Measurements from ENCODE around the gene SRC.
"Not testable (repeated sequence)": the region's sequence is repeated elsewhere in the genome, so short reads cannot be mapped to it uniquely, and the experiment has no call there.

SRC gene

DNA sequence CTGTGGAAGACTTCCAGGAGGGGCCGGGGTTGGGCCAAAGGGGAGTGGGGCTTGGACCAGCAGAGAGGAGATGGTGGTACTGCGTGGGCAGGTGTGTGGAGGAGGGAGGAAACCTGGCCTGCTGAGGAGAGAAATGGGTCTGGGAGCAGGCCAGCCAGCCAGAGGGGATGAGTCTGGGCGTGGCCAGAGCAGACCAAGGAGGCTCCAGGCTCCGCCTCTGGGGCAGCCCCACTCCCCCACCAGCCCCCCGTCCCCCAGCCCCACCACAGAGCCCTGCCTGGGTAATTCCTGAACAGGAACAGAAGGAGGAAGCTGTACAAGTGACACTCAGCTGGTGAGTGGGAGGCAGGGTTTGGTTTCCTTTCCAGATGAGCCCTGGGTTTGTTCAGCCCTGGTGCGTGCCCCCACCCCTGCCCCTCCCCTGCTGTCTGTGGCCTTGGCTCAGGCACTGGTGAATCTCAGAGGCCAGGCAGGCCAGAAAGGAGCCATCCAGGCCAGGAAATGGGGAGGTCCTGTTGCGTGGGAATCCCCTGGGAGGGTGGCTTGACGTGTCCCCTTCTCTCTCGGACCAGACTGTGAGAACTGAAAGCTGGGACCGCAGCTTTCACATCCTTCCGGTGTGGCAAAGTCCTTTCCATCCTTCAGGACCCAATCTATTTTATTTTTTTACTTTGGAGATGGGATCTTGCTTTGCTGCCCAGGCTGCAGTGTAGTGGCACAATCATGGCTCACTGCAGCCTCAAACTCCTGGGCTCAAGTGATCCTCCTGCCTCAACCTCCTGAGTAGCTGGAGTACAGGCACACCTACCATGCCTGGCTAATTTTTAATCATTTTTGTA is 9.4 kb upstream of the SRC start:
- DNase-seq (ENCODE audit: low read depth in 2 of 2), result peak; percentile 32 to 57

DNA sequence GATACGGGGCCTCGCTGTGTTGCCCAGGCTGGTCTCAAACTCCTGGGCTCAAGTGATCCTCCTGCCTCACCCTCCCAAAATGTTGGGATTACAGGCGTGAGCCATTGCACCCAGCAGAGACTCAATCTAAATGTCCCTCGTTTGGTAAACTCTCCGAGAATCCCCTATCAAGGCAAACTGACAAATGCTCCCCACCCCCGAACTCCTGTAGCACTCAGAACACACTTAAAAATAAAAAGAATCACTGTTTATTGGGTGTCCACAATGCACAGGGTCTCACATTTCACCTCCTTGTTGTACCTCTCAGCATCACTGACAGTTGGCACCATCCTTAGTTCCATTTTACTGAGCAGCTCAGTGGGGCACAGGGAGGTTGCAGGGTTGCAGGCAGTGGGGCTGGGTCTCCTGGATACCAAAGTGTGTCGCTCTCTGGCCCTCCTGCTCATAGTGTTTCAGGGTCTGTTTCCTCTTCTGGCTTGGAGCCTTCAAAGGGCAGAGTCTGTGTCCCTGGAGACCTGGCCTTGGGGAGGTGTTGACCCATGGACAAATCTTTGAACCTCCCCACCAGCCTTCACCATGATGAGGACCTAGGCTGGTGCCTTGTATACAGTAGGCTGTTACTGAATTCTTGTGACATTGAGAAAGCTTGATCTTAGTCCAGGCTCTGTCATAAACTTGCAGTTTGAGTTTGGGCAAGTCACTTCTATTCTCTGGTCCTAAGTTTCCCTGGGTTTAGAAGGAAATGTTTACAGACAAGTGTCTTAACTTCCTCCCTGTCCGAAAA is 8.5 kb upstream of the SRC start:
- DNase-seq (ENCODE audit: low read depth in 2 of 2), result no peak

DNA sequence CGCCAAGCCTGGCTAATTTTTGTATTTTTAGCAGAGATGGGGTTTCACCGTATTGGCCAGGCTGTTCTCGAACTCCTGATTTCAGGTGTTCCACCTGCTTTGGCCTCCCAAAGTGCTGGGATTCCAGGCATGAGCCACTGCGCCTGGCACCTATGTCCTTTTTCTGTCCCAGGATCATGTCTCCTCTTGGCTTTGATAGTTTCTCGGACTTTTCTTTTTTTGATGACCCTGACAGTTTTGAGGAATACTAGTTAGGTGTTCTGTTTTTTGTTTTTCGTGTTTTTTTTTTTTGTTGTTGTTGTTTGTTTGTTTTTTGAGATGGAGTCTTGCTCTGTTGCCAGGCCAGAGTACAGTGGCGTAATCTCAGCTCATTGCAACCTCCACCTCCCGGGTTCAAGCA is 7.6 kb upstream of the SRC start:
- DNase-seq (ENCODE audit: low read depth in 2 of 2), result not testable (repeated sequence)

DNA sequence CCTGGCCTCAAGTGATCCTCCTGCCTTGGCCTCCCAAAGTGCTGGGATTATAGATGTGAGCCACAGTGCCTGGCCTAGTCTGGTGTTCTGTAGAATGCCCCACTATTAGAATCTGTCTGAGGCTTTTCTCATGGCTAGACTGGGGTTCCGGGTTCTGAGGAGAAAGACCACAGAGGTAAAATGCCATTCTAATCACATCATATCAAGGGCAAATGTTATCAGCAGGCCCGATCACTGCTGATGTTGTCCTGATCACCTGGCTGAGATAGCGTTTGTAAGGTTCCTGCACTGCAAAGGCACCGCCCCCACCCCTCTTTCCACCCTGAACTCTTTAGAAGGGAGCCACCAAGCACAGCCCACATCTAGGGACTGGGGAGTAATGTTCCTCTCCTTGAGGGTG is 6.7 kb upstream of the SRC start:
- no peak for DNase-seq (ENCODE audit: low read depth in 2 of 2)

DNA sequence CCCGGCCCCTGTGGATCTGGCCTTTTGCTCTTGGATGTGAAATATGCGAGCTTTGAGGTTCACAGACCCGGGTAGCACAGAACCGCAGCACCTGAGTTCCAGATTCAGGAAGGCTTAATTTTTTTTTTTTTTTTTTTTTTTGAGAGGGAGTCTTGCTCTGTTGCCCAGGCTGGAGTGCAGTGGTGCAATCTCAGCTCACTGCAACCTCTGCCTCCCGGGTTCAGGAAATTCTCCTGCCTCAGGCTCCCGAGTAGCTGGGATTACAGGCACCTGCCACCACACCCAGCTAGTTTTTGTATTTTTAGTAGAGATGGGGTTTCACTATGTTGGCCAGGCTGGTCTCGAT is 6.2 kb upstream of the SRC start:
- not testable (repeated sequence) for DNase-seq (ENCODE audit: low read depth in 2 of 2)

DNA sequence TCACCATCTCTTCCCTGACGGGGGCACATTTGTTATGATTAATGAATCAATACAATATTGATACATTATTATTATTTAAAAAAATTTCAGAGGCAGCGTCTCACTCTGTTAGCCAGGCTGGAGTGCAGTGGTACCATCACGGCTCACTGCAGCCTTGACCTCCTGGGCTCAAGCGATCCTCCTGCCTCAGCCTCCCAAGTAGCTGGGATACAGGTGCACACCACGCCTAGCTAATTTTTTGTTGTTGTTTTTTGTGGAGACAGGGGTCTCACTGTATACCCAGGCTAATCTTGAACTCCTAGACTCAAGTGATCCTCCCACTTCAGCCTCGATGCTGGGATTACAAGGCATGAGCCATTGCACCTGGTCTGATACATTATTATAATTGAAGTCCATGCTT is 4.9 kb upstream of the SRC start:
- no peak for DNase-seq (ENCODE audit: low read depth in 2 of 2)

DNA sequence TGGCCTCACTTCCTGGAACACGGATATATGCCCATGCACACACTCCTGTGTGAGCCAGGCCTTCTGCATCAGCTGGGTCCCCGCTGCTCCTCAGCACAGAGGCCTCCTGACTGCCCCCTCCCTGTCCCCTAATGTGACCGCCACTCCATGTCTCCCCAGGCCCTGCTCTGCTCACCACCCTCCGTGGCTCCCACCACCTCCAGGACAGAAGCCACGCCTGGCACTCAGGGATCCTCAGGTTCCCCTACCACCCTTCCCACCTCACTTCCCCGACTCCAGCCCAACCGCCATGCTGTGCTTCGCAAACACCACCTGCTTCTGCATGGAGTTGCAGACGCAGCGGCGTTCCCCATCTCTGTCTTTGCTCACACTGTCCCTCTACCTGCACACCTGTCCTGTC is 4.3 kb upstream of the SRC start:
- DNase-seq (ENCODE audit: low read depth in 2 of 2), result no peak

DNA sequence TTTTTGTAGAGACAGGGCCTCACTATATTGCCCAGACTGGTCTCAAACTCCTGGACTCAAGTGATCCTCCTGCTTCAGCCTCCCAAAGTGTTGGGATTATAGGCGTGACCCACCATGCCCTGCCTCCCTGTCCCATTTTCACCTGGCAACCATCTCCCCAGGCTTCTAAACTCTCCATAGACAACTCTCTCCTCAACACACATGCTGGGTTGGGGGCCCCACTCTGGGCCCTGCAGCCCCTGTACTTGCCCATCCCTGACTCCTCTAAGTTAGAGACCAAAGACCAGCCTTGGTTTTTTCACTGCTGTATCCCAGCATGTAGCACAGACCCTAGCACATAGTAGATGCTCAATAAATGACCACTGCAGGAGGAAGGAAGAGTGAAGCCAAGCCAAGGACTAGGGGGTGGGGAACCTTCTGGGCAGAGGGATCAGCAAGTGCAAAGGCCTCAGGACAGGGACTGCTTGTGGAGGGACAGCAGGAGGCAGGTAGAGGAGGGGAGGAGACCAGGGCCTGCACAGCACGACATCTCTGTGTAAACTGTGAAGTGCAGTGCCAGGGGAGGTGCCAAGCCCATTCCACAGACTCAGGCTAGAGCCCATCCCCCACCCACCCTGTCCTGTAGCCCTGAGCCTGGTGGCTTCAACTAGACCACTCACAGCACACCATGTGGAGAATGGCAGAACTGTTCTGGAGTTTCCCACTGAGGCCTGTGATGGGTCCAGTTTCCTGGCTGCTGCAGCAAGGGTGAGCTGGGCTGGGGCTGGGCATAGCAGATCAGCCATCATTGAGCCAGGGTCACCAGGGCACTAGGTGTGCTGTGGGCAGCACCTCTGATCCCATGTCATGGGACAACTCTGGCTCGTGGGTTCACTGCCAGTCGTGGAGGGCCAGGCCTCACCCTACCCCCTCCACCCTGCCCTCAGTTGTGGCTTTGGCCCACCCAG is 3.4 kb upstream of the SRC start:
- no peak for DNase-seq (ENCODE audit: low read depth in 2 of 2)

DNA sequence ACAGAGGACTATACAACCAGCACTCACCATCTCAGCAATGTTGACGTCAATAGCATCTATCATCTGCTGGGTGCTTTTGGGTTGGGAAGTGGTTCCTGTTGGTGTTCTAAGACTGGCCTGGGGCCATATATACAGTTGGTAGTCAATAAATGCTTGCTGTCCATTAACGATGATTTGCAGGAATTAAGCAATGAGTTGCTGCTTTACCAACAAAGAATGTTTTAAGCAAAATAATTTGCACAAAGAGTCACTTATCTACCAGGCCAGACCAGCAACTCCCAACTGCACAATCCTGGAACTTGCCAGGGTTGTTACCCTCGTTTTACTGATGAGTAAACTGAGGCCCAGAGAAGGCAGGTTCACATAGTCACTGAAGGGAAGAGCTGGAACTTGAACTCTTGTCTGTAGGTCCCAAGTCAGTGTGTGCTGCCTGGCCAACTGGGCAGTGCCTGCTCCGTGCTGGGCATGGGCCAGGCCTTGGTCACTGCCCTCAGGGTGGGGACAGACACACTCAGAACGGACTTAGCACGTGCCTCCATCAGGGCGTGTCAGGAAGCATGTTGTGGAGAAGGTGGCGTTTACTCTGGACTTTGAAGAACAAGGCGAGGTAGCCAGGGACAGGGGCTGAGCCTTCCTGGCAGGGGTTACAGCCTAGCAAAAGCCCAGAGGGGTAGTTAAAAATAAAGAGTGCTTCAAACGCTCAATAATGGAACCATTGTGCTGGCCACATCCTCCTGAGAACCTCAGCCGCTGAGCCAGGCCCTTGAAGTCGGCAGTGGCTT is 2.5 kb upstream of the SRC start:
- DNase-seq (ENCODE audit: low read depth in 2 of 2), result no peak

DNA sequence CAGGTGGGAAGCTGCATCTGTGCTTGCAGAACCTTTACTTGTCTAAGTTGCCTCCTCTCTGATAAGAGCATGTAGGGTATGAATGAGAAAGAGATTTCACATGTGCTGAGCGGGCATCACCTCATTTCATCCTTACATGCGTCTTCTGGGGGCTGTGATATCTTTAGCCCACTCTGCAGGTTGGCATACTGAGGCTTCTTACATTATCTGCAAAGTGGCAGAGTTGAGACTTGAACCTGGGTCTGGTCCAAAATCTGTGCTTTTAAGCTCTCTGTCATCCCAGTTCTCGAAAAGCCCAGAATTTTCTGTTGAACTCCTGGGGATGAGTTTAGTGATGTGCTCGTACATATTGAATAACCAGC is 2.0 kb upstream of the SRC start:
- DNase-seq (ENCODE audit: low read depth in 2 of 2), result no peak

DNA sequence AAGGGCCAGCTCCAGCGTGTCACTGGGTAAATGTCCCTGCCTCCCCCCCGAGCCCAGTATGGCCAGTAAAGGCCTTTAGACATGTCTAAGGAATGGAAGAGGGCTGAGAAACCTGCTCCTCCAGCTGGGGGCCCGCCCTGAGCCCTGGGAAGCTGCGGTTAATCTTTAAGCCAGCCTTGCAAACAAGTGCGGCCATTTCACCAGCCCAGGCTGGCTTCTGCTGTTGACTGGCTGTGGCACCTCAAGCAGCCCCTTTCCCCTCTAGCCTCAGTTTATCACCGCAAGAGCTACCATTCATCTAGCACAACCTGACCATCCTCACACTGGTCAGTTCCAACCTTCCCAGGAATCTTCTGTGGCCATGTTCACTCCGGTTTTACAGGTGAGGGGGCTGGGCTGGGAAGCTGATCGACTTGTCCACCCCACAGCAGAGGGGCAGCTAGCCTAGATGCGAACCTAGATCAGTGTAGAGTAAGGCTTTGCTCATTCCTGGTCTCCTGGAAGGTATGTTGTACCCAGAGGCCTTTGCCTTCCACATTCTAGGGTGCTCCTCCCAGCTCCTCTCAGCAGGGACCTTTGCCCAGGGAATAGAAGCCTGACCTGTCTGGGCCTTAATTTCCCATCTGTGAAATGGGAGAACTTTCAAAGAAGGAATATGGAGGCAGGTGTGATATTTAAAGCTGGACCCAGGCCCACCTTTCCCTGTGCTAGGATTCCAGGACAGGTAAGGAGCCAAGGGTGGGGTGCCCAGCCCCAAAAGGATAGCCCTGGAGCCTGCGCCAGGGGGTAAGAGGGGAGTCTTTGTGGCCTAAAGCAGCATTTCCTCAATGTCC is 1.2 kb upstream of the SRC start:
- DNase-seq (ENCODE audit: low read depth in 2 of 2), result no peak

DNA sequence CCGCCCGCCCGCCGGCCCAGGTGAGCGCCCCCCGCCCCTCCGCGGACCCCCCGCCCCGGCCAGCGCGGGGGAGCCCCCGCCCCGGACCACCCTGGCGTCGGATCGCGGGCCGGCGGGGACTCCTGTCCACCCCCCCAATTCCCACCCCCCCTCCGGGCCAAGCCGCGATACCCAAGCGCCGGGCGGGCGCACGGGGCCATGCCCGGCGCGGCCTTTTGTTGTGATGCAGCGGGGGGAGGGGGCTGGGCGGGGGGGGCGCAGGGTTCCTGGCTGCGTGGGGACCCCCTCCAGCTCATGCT is 245 bp downstream of the SRC start:
- no peak for DNase-seq (ENCODE audit: low read depth in 2 of 2)

DNA sequence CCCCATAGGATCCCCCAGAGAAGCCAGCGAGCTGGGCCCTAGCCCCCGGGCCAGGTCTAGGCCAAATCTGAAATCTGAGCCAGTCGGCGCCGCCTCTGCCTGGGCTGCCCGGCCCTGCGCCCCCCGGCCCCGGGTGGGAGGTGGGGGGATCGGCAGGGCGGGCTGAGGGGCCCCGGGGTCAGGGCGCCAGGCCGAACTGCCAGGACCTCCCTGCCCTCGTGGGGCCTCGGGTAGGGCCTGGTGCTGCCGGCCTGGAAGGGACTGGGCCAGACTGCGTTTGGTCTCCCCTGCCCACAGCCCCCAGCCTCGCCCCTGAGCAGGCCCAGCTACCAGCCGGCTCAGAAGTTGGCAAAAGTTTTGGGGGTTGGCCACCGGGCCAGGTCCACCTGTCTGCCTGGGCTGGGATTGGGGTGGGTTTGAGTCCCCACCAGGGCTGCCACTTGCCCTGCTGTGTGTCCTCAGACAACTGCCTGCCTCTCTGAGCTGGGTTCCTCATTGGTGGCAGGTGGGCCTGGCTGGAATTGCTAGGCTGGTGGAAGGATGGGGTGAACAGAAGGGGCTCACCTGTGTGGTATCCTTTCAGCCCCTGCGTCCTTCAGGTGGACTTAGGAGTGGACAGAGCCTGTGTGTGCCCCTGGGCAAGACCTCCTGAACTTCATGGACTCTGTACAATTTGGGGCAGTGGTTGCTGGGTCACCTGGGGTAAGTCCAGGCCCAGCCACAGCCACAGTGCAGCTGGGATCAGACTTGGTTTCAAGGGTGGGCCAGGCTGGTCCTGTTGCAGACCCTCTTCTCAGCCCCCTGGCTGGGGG is 801 bp downstream of the SRC start:
- DNase-seq (ENCODE audit: low read depth in 2 of 2), result no peak

DNA sequence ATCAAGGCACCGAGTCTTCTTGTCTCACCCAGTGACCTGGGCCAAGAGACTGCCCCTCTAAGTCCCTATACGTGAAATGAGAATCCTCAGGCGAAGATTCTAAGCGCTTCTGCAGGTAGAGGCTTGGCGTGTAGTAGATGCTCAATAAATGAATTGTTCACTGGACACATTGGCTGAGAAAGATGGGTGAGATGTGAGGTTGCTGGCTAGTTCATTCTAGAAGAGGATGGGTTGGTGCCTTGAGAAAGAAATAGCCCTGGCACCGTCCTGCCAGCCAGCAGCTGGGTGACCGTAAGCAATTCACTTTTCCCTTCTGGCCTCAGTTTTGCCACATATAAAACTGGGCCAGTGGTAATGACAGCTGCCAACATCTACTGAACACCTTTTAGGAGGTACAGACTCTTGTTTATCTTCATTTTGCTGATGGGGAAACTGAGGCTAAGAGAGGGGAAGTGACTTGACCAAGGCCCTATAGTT is 1.4 kb downstream of the SRC start:
- DNase-seq (ENCODE audit: low read depth in 2 of 2), result no peak

DNA sequence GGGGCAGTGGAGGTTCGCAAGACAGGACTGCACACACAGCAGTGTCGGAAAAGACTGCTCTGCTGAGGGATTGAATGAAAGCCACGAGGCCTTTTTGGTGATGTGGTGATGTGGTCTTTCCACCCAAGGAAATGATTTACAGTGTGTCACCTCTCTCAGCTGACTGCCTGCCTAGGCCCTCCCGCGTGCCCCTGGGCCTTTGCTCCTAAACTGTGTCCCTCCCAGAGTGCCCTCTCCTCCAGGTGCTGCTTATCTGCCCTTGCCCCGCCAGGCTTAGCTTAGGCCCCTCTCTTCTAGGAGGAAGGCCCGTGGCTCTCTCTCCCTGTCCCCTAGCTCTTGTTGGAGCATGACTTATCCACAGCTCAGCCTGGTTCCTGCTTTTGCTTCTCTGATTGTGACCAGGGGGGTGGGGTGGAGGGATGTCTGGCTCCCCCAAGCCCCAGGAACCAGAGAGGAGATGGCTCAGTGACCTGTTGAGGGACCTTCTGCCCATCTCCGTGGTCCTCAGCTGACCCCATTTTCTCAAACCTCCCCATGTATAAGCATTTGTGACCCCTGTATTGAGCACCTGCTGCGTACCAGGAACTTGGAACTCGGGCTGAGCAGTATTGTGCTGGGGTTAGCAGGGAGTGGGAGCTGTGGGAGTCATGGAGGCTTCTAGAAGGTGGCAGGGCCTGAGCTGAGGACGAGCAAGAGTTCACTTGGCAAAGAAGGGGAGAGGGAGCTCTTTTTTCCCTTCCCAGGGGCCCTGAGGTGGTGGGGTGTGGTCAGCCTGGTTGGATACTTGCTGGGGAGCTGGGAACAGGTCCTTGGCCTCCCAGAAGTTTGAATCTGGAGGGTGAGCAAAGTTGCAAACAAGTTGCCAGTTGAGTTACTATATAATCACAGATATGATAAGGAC is 2.2 kb downstream of the SRC start:
- no peak for DNase-seq (ENCODE audit: low read depth in 2 of 2)

DNA sequence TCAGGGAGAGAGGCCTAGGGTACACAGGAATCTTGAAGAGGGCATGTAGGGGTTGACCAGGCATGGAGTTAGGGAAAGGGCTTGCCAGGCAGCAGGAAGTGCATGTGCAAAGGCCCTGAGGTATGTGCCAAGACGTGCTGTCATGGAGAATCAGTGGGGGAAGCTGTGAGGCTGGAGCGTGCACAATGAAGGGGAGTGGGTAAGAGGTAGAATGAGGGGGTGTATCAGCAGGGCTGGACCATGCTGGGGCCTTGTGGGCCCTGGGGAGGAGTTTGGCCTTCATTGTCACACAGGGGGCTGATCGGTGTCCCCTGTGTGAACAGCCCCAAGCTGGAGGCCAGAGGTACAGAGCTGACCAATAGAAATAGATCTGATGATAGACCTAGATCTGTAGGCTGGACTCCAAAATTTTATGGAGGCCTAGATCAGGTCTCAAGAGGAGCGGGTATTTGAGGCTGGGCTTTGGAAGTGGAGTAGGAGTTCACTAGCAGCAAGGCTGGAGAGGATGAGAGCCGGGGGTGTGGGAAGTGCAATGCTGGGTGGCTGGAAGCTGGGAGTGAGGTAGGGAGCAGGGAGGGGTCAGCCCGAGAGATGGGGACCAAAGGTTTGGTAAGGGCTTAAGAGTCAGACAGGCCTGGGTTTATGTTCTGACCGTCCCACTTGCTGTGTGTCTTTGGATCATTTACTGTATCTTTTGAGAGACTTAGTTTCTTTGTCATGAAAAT is 3.0 kb downstream of the SRC start:
- DNase-seq (ENCODE audit: low read depth in 2 of 2), result no peak

DNA sequence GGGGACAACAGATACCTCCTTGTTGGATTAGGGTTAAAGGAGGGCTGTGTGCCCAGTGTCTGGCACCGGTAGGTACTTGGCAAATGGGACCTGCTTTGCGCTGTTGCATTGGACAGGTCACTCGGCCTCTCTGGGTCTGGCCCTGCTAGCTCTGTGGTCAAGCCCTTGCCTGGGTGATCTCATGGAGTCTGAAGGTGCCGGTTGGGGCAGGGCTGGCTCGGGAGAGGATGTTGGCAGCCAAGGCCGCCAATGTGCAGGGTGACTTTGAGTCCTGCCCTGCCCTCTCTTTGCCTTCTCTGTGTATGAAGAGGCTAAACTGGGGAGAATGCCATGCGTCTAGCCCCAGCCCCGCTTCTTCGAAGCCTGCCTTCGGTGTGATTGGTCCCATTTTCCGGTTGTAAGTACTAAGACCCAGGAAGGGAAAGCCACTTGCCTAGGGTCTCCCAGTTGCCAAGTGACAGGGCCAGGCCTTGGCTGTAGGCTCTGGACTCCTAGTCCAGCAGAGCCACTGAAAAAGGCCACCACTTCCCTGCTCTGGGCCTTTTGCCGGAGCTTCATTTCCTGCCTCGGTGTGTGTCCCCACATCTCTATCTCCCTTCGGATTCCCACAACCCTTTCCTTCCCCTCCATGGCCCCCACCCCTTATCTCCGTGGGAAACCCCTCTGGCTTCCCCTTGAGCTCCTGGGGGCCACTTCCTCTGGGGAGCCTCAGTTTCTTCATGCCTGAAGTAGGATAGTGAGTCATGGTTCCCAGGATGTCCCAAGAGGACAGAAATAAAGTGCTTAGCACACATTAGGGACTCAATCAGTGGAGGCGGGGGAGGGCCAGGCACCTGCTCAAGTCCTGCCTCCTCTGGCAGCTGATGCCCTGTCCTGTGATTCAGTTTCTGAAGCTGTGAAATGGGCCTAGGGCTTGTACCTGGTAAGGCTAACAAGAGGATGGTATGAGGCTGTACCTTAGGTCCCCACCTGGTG is 3.9 kb downstream of the SRC start:
- DNase-seq (ENCODE audit: low read depth in 2 of 2), result no peak
